Measurements from ENCODE around the gene CALML5.

GRCh38 chr10:5500910-5501309 is 1.5 kb upstream of the CALML5 start:
- TF ChIP-seq CTCF (IDR thresholded peaks at IDR 0.05) (no peak), POLR2A (IDR thresholded peaks at IDR 0.05) (no peak)

Measured in stomach (tissue), 4 donors.